ENCODE measurements around the gene ECT2. TPM values are rescaled to one million over a fixed set of nuclear protein-coding genes. Genes with fewer than 3 reads are reported as not detected.
A peak's percentile ranks its signal among the peaks of the same experiment; 100 is the strongest.

The ECT2 gene
- polyA plus RNA-seq, 3 donors = 2.6 to 3.3 (median 2.7) TPM

GRCh38 chr3:172704001-172704400, 46.5 kb upstream of the ECT2 start:
- Mint-ChIP-seq H3K27ac (no peak overlapping the region), H3K9me3 (peaks cover 0 to 2% (median 0%) of the 10 kb centered on the region in 7 donors), H3K4me1 (peaks cover 51% of the 10 kb centered on the region), H3K27me3 (ENCODE audit: low read depth in 3 of 3) (no peaks in the 10 kb centered on the region), H3K36me3 (peaks cover 18 to 26% of the 10 kb centered on the region in 2 donors), H3K4me3 (no peak overlapping the region)
- Histone ChIP-seq H3K9ac (ENCODE audit: insufficient read depth, low read length, poor library complexity, severe bottlenecking) (no peak overlapping the region), H3K4me1 (ENCODE audit: control insufficient read depth in 1 of 2, insufficient read depth in 2 of 2, low read length in 2 of 2) (peaks cover 28 to 34% of the 10 kb centered on the region in 2 donors), H3K36me3 (replicated peaks in 1 of 2; ENCODE audit: control insufficient read depth in 1 of 2, insufficient read depth in 2 of 2, low read length in 2 of 2) (no peaks in the 10 kb centered on the region), H3K4me2 (replicated peaks; ENCODE audit: extremely low read depth, low read length, poor library complexity, severe bottlenecking) (no peak overlapping the region), H3K9me3 (replicated peaks in 1 of 2; ENCODE audit: control insufficient read depth in 1 of 2, insufficient read depth in 1 of 2, low read length in 2 of 2) (no peaks in the 10 kb centered on the region), H3K27me3 (ENCODE audit: control insufficient read depth in 2 of 2, insufficient read depth in 2 of 2, low read length in 2 of 2) (no peaks in the 10 kb centered on the region), H4K20me1 (ENCODE audit: insufficient read depth, low read length) (peaks cover 14% of the 10 kb centered on the region), H2AFZ (ENCODE audit: insufficient read depth, low read depth, low read length, poor library complexity, severe bottlenecking) (no peak overlapping the region), H3K27ac (ENCODE audit: low read depth in 1 of 2, low read length in 2 of 2) (no peak overlapping the region), H3K79me2 (ENCODE audit: insufficient read depth, low read length) (peaks cover 94% of the 10 kb centered on the region), H3K4me3 (replicated peaks in 1 of 3; ENCODE audit: low read depth in 2 of 3, low read length in 3 of 3) (no peak overlapping the region)
- intact Hi-C loops (cut with micrococcal nuclease) = no loop called here
- WGBS (ENCODE audit: insufficient coverage) = no CpG with 5 or more reads among the region's 1 CpG
- TF ChIP-seq, protein P1, sequence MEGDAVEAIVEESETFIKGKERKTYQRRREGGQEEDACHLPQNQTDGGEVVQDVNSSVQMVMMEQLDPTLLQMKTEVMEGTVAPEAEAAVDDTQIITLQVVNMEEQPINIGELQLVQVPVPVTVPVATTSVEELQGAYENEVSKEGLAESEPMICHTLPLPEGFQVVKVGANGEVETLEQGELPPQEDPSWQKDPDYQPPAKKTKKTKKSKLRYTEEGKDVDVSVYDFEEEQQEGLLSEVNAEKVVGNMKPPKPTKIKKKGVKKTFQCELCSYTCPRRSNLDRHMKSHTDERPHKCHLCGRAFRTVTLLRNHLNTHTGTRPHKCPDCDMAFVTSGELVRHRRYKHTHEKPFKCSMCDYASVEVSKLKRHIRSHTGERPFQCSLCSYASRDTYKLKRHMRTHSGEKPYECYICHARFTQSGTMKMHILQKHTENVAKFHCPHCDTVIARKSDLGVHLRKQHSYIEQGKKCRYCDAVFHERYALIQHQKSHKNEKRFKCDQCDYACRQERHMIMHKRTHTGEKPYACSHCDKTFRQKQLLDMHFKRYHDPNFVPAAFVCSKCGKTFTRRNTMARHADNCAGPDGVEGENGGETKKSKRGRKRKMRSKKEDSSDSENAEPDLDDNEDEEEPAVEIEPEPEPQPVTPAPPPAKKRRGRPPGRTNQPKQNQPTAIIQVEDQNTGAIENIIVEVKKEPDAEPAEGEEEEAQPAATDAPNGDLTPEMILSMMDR (IDR thresholded peaks at IDR 0.05) = no peak
- no peak for DNase-seq

GRCh38 chr3:172705170-172705569, 45.4 kb upstream of the ECT2 start:
- DNase-seq = no peak
- H3K9ac ChIP-seq (ENCODE audit: insufficient read depth, low read length, poor library complexity, severe bottlenecking) = no peak overlapping the region
- TF ChIP-seq, protein P1 (IDR thresholded peaks at IDR 0.05) = no peak
- peaks cover 31 to 34% of the 10 kb centered on the region in 2 donors for H3K4me1 ChIP-seq (ENCODE audit: control insufficient read depth in 1 of 2, insufficient read depth in 2 of 2, low read length in 2 of 2)
- peaks cover 14% of the 10 kb centered on the region for H4K20me1 ChIP-seq (ENCODE audit: insufficient read depth, low read length)
- Mint-ChIP-seq H3K4me1 (peaks cover 52% of the 10 kb centered on the region), H3K4me3 (no peak overlapping the region), H3K9me3 (no peaks in the 10 kb centered on the region), H3K36me3 (peaks cover 14 to 23% of the 10 kb centered on the region in 2 donors), H3K27ac (peak overlapping the region in 3 of 7 donors; percentile 22 to 69 (median 25)), H3K27me3 (ENCODE audit: low read depth in 3 of 3) (no peaks in the 10 kb centered on the region)
- intact Hi-C loops (cut with micrococcal nuclease) = no loop called here
- H3K27ac ChIP-seq (ENCODE audit: low read depth in 1 of 2, low read length in 2 of 2) = no peak overlapping the region
- WGBS (ENCODE audit: insufficient coverage) = 100% methylated on average over 2 of the region's 4 CpGs
- H3K9me3 ChIP-seq (replicated peaks in 1 of 2; ENCODE audit: control insufficient read depth in 1 of 2, insufficient read depth in 1 of 2, low read length in 2 of 2) = no peaks in the 10 kb centered on the region
- H2AFZ ChIP-seq (ENCODE audit: insufficient read depth, low read depth, low read length, poor library complexity, severe bottlenecking) = no peak overlapping the region
- no peaks in the 10 kb centered on the region for H3K27me3 ChIP-seq (ENCODE audit: control insufficient read depth in 2 of 2, insufficient read depth in 2 of 2, low read length in 2 of 2)
- H3K4me2 ChIP-seq (replicated peaks; ENCODE audit: extremely low read depth, low read length, poor library complexity, severe bottlenecking) = no peak overlapping the region
- peaks cover 94% of the 10 kb centered on the region for H3K79me2 ChIP-seq (ENCODE audit: insufficient read depth, low read length)
- H3K4me3 ChIP-seq (replicated peaks in 1 of 3; ENCODE audit: low read depth in 2 of 3, low read length in 3 of 3) = no peak overlapping the region
- no peaks in the 10 kb centered on the region for H3K36me3 ChIP-seq (replicated peaks in 1 of 2; ENCODE audit: control insufficient read depth in 1 of 2, insufficient read depth in 2 of 2, low read length in 2 of 2)
